ENCODE data around the gene ITLN2. TPM values are rescaled to one million over a fixed set of nuclear protein-coding genes. Genes with fewer than 3 reads are reported as not detected.

ITLN2 gene
- total RNA-seq, result not detected
- not detected for total RNA-seq (2013)
- 0 to 0.17 (median 0) reads per million in 29 experiments for total RNA-seq

DNA sequence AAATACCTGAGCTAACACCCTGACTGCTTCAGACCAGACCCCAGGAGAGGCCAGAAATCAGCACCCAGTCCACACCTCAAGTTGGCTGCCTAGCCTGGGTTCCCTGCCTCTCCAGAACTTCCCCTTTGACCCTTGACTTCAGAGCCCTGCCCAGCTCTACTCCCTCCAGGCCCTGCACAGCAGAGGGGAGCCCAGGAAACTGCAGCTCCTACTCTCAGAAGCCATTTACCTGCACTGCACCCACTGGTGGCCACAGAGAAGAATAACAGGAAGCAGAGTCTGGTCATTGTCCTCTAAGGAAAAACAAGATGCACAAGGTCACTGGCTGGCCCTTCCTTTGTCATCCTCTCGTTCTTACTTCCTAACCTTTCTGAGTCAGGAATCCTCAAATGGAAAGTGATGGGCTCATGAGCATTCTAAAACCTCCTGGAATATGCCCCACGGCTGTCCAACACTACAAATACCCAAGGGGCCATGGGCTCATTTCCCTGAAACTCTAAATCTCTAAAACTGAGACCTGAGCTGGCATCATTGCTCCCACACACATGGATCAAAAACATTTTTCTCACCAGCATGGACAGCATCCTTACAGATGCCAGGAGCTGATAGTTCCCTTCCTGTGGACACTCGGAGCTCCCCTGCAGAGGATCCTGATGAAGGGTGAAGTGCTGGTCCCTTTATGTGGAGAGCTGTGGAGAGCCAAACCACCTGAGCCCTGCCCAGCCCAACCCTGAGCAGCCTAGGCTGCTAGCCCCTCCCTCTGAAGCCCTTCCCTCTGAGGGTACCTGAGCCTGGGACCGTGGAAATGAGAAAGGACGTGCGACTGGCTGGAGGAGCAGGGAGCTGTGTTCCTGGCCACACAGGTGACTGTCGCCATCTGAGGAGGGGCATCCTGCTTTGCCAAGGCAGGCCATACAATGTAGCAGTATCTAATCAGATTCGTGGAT lies at the start of gene ITLN2:
Gene ITLN2, minus strand, starts transcription at position 652 of the 947 bp plus-strand sequence. Its CDS starts 68 bp downstream, at position 584.
- no peak within 1 kb of the TSS for H3K4me3 Mint-ChIP-seq
- no peaks in the 10 kb centered on the region for H3K36me3 Mint-ChIP-seq
- no peaks in the 10 kb centered on the region for H3K9me3 Mint-ChIP-seq
- Histone ChIP-seq H3K27me3 (replicated peaks in 1 of 2; ENCODE audit: control insufficient read depth in 2 of 2, extremely low read depth in 1 of 2, insufficient read depth in 2 of 2, low read length in 1 of 2) (no peaks in the 10 kb centered on the region), H3K4me1 (ENCODE audit: control insufficient read depth in 1 of 2, extremely low read depth in 1 of 2, insufficient read depth in 2 of 2, low read length in 2 of 2) (peaks cover 0 to 15% of the 10 kb centered on the region in 2 experiments), H3K4me3 (ENCODE audit: control insufficient read depth in 1 of 2, extremely low read depth in 1 of 2, low read length in 1 of 2) (no peak within 1 kb of the TSS), H3K27ac (ENCODE audit: low read length) (no peak within 1 kb of the TSS), H3K36me3 (ENCODE audit: control insufficient read depth in 2 of 2, extremely low read depth in 1 of 2, insufficient read depth in 1 of 2, low read length in 1 of 2) (no peaks in the 10 kb centered on the region), H3K9me3 (no peaks in the 10 kb centered on the region)
- H3K27ac Mint-ChIP-seq, result peak within 1 kb of the TSS; percentile 16 to 48
- 84% methylated on average over 8 of the region's 8 CpGs for WGBS (ENCODE audit: insufficient coverage)
- H3K4me1 Mint-ChIP-seq, result peaks cover 9 to 12% (median 10%) of the 10 kb centered on the region in 3 donors
- H3K27me3 Mint-ChIP-seq, result no peaks in the 10 kb centered on the region
- peak in 33 of 35 experiments; percentile 5 to 62 (median 25) for DNase-seq
- CTCF ChIA-PET, result interaction anchor here (0.7 to 5.1 kb wide), 14 partner anchors 57 to 274 kb away, joined by 3 to 73 read pairs (median 4); no protein-coding TSS in a partner anchor
- peak; percentile 64 to 73 (median 69) for ATAC-seq (replicated peaks in 1 of 4)
- POLR2A ChIA-PET, result no interaction called here

DNA sequence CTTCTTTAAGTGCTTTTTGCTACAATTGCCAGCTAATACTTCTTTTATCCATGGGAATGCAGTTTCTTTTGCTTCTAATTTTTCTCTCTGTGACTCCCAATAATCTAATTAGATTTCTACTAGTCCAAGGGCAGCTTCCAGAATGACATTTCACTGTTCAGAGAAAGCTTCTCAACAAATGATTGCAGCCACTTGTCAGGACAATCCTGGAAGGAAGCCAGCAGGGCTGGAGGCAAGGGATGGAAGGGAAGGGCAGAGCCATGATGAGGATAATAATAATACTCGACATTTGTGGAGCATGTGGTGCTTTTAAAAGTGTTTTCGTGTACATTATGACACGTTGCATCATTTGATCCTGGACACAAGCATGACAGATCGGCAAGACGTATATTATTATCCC lies 46.9 kb upstream of the ITLN2 start:
- WGBS (ENCODE audit: insufficient coverage), result 80% methylated on average over 2 of the region's 5 CpGs
- H3K27me3 Mint-ChIP-seq, result no peaks in the 10 kb centered on the region
- peaks cover 27% of the 10 kb centered on the region for H3K36me3 Mint-ChIP-seq
- no peak overlapping the region for H3K4me3 Mint-ChIP-seq
- Histone ChIP-seq H3K4me1 (ENCODE audit: control insufficient read depth in 1 of 2, extremely low read depth in 1 of 2, insufficient read depth in 2 of 2, low read length in 2 of 2) (peaks cover 0 to 4% of the 10 kb centered on the region in 2 experiments), H3K27me3 (replicated peaks in 1 of 2; ENCODE audit: control insufficient read depth in 2 of 2, extremely low read depth in 1 of 2, insufficient read depth in 2 of 2, low read length in 1 of 2) (no peaks in the 10 kb centered on the region), H3K27ac (ENCODE audit: low read length) (no peak overlapping the region), H3K4me3 (ENCODE audit: control insufficient read depth in 1 of 2, extremely low read depth in 1 of 2, low read length in 1 of 2) (no peak overlapping the region), H3K9me3 (no peaks in the 10 kb centered on the region), H3K36me3 (ENCODE audit: control insufficient read depth in 2 of 2, extremely low read depth in 1 of 2, insufficient read depth in 1 of 2, low read length in 1 of 2) (peaks cover 6 to 28% of the 10 kb centered on the region in 2 donors)
- peaks cover 5 to 8% (median 8%) of the 10 kb centered on the region in 3 donors for H3K4me1 Mint-ChIP-seq
- ChIA-PET POLR2A (interaction anchor here in 1 of 2 donors (0.5 kb wide), 1 partner anchor 152 kb away, joined by 4 read pairs; no protein-coding TSS in a partner anchor), CTCF (interaction anchor here (0.5 to 0.7 kb wide), 2 partner anchors 65 to 191 kb away, joined by 3 to 7 read pairs; no protein-coding TSS in a partner anchor)
- no peaks in the 10 kb centered on the region for H3K9me3 Mint-ChIP-seq
- no peak for DNase-seq
- no peak overlapping the region for H3K27ac Mint-ChIP-seq
- ATAC-seq (replicated peaks in 1 of 4), result no peak

GRCh38 chr1:161000736-161001480 lies 46.3 kb upstream of the ITLN2 start:
- peaks cover 5 to 8% (median 5%) of the 10 kb centered on the region in 3 donors for H3K4me1 Mint-ChIP-seq
- H3K4me3 ChIP-seq (ENCODE audit: control insufficient read depth in 1 of 2, extremely low read depth in 1 of 2, low read length in 1 of 2), result no peak overlapping the region
- peaks cover 27% of the 10 kb centered on the region for H3K36me3 Mint-ChIP-seq
- H3K27ac Mint-ChIP-seq, result no peak overlapping the region
- no peak overlapping the region for H3K27ac ChIP-seq (ENCODE audit: low read length)
- H3K9me3 Mint-ChIP-seq, result no peaks in the 10 kb centered on the region
- ChIA-PET CTCF (interaction anchor here in 1 of 2 donors (0.6 kb wide), 1 partner anchor 10 kb away, joined by 3 read pairs; no protein-coding TSS in a partner anchor), POLR2A (no interaction called here)
- peaks cover 0 to 4% of the 10 kb centered on the region in 2 experiments for H3K4me1 ChIP-seq (ENCODE audit: control insufficient read depth in 1 of 2, extremely low read depth in 1 of 2, insufficient read depth in 2 of 2, low read length in 2 of 2)
- no peaks in the 10 kb centered on the region for H3K27me3 ChIP-seq (replicated peaks in 1 of 2; ENCODE audit: control insufficient read depth in 2 of 2, extremely low read depth in 1 of 2, insufficient read depth in 2 of 2, low read length in 1 of 2)
- ATAC-seq (replicated peaks in 1 of 4), result no peak
- H3K36me3 ChIP-seq (ENCODE audit: control insufficient read depth in 2 of 2, extremely low read depth in 1 of 2, insufficient read depth in 1 of 2, low read length in 1 of 2), result peaks cover 6 to 28% of the 10 kb centered on the region in 2 donors
- 94% methylated on average over 5 of the region's 11 CpGs for WGBS (ENCODE audit: insufficient coverage)
- no peak for DNase-seq
- H3K4me3 Mint-ChIP-seq, result no peak overlapping the region
- no peaks in the 10 kb centered on the region for H3K27me3 Mint-ChIP-seq
- H3K9me3 ChIP-seq, result no peaks in the 10 kb centered on the region

DNA sequence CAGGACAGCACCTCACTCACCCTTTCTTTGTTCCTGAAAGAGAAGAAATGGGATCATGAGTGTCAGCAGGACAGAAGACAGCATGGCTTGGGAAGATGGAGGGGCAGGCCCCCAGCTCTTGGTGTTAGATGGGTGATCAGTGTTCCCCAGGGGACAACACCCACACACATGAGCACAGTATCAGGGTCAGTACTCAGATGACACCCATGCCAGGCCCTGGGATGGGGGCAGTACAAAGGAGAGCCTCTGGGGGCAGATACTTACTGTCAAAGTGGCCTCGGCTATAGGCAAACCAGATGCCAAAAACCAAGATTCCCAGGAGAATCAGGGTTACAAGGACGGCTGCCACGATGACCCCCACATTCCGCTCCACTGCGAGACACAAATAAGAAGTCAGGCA lies 44.8 kb upstream of the ITLN2 start:
- ATAC-seq (replicated peaks in 1 of 4), result no peak
- Mint-ChIP-seq H3K36me3 (peaks cover 27% of the 10 kb centered on the region), H3K27ac (no peak overlapping the region), H3K4me1 (peaks cover 5 to 8% (median 5%) of the 10 kb centered on the region in 3 donors), H3K4me3 (no peak overlapping the region), H3K27me3 (no peaks in the 10 kb centered on the region), H3K9me3 (no peaks in the 10 kb centered on the region)
- Histone ChIP-seq H3K4me3 (ENCODE audit: control insufficient read depth in 1 of 2, extremely low read depth in 1 of 2, low read length in 1 of 2) (no peak overlapping the region), H3K27ac (ENCODE audit: low read length) (no peak overlapping the region), H3K9me3 (no peaks in the 10 kb centered on the region), H3K27me3 (replicated peaks in 1 of 2; ENCODE audit: control insufficient read depth in 2 of 2, extremely low read depth in 1 of 2, insufficient read depth in 2 of 2, low read length in 1 of 2) (no peaks in the 10 kb centered on the region), H3K36me3 (ENCODE audit: control insufficient read depth in 2 of 2, extremely low read depth in 1 of 2, insufficient read depth in 1 of 2, low read length in 1 of 2) (peaks cover 6 to 28% of the 10 kb centered on the region in 2 donors), H3K4me1 (ENCODE audit: control insufficient read depth in 1 of 2, extremely low read depth in 1 of 2, insufficient read depth in 2 of 2, low read length in 2 of 2) (peaks cover 0 to 4% of the 10 kb centered on the region in 2 experiments)
- WGBS (ENCODE audit: insufficient coverage), result 94% methylated on average over 5 of the region's 5 CpGs
- ChIA-PET POLR2A (no interaction called here), CTCF (no interaction called here)
- DNase-seq, result no peak

DNA sequence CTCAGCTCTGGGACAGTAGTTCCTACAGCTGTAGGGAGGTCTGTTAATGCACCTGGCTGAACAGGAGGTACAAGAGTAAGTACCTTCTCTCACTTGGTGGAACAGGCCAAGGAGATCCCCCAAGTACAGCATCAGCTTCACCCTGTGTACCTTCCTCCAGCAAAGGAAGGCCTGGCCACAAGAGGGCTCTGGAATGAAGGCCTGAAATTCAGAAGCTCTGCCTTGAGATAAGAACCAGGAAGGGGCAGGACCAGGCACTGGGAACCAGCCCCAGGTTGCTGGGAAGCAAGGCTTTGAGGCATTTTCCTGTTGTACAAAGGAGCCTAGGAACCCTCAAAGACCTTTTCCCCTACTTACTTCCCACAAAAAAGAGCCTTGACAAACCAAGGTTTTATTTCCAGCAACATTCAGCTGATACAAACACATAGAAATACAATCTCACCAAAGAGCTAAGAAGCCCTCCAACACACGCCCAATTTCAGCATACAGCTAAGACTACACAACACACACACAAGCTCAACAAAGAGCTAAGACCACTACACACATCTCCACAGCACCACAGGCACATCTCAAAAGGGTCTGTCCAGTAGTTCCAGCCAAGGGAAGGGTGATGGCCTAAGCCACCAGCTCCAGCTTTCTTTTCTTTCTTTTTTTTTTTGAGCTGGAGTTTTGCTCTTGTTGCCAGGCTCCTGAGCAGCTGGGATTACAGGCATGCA lies 42.9 kb upstream of the ITLN2 start:
- Histone ChIP-seq H3K4me3 (ENCODE audit: control insufficient read depth in 1 of 2, extremely low read depth in 1 of 2, low read length in 1 of 2) (no peak overlapping the region), H3K9me3 (no peaks in the 10 kb centered on the region), H3K27ac (ENCODE audit: low read length) (no peak overlapping the region), H3K4me1 (ENCODE audit: control insufficient read depth in 1 of 2, extremely low read depth in 1 of 2, insufficient read depth in 2 of 2, low read length in 2 of 2) (peaks cover 0 to 4% of the 10 kb centered on the region in 2 experiments), H3K36me3 (ENCODE audit: control insufficient read depth in 2 of 2, extremely low read depth in 1 of 2, insufficient read depth in 1 of 2, low read length in 1 of 2) (peaks cover 6 to 28% of the 10 kb centered on the region in 2 donors), H3K27me3 (replicated peaks in 1 of 2; ENCODE audit: control insufficient read depth in 2 of 2, extremely low read depth in 1 of 2, insufficient read depth in 2 of 2, low read length in 1 of 2) (no peaks in the 10 kb centered on the region)
- DNase-seq, result peak in 29 of 35 experiments; percentile 12 to 66 (median 39)
- Mint-ChIP-seq H3K27ac (peak overlapping the region; percentile 53 to 69), H3K4me1 (peaks cover 5 to 8% (median 5%) of the 10 kb centered on the region in 3 donors), H3K9me3 (no peaks in the 10 kb centered on the region), H3K4me3 (no peak overlapping the region), H3K27me3 (no peaks in the 10 kb centered on the region), H3K36me3 (peaks cover 27% of the 10 kb centered on the region)
- peak; percentile 76 to 87 (median 80) for ATAC-seq (replicated peaks in 1 of 4)
- ChIA-PET POLR2A (interaction anchor here in 1 of 2 donors (0.6 to 1.0 kb wide), 3 partner anchors 24 to 155 kb away, joined by 3 to 5 read pairs (median 3); partner anchors contain the start of genes F11R, NIT1 and PFDN2), CTCF (interaction anchor here (0.5 to 2.5 kb wide), 19 partner anchors 10 to 679 kb away, joined by 3 to 23 read pairs (median 4); partner anchors contain the start of genes KLHDC9 (in 2 of the 2), ARHGAP30 (in 1 of the 2), F11R (in 1 of the 2) and USF1 (in 1 of the 2))
- 36% methylated on average over 1 of the region's 1 CpG for WGBS (ENCODE audit: insufficient coverage)
